Activated T-helper 1 cell treated with Interleukin-2 at 50 U/mL for 16 hours (primary cell): ENCODE results near the gene SH2D3A.
A peak's percentile ranks its signal among the peaks of the same experiment; 100 is the strongest.
"Not testable (repeated sequence)": the region's sequence is repeated elsewhere in the genome, so short reads cannot be mapped to it uniquely, and the experiment has no call there.

Source experiments
- DNase-seq: peaks from one replicate; pipeline ENCODE4 v3.0.0-alpha.2; 2020; ENCODE audit warnings: low read depth

SH2D3A gene

DNA sequence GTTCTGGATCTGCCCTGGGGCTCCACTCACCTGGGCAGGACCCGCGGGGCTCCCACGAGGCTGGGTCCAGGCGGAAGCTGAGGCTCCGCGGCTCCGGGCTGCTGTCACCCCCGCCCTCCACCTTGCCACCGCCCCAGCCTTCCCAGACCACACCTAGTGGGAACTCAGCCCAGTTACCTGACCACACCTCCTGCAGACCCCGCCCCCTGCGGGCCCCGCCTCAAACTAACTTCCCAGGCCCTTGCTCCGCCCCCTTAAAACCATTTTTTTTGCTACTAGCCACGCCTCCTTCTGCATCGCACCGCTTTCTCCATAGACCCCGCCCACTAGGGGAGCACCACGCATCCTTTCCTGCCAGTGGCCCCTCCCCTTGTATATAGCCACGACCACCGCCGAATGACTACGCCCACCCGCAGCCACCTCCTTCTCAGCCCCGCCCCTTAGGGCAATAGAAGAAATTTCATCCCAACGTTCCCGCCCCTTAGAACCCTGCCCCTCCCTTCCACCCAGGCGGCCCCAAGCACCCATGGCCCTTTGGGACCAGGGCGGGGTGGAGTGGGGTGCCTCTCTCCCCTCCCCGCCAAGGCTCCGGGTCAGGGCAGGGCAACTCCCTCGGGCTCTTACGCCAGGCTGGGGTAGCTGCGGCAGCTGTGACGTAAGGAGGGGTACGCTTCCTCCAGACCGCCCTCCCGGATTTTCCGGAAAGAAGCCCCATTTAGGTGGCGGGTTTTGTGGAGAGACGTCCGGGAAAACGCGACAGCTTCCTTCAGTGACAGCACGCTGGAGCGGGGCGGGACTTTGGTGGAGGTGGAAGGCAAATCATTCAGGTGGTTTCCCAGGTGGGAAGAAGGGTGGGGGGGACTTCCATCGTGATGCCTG is at the start of gene SH2D3A:
SH2D3A (minus strand) TSS at position 79 of the 879 bp plus-strand sequence. CDS start 3,687 bp downstream, outside the sequence.
- DNase-seq = peak; percentile 91

DNA sequence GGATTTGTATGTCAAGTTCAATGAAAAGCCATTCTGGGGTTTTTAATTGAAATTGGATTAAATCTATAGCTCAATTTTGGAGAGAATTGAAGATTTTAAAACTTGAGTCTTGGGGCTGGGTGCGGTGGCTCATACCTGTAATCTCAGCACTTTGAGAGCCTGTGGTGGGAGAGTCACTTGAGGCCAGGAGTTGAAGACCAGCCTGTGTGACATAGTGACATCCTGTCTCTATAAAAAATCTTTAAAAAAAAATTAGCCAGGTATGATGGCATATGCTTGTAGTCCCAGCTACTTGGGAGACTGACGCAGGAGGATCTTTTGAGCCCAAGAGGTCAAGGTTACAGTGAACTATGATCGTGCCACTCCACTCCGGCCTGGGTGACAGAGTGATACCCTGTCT is 46.4 kb upstream of the SH2D3A start:
- DNase-seq = no peak

DNA sequence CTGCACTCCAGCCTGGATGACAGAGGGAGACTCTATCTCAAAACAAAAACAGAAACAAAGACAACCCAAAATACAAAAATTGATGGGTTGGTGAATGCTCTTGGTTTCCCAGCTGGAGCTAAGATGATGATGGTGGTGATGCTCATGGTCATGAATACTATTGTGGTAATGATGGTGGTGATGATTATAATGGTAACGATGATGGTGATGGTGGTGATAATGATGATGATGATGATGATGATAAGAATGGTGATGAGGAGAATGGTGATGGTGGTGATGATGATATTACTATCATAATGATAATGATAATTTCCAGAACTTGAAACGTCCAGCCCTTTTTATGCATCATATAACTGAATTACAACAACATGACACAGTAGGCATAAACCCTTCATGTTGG is 45.4 kb upstream of the SH2D3A start:
- no peak for DNase-seq

DNA sequence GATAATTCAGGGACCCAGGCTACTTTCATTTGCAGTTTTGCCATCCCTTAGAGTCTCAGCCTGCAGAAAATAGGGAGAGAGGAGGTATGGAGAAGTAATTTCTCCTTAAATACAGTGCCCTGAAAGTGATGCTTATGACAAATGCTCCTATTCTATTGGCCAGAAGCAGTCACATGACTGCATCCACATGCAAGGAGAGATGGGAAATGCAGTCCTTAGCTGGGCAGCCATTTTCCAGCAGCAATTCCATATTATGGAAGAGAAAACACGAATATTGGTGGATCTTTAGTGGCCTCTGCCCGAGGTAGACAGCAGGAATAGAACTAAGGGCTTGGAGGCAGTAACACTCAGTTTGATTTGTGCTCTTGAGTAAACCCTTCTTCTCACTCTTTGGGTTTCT is 44.7 kb upstream of the SH2D3A start:
- no peak for DNase-seq

DNA sequence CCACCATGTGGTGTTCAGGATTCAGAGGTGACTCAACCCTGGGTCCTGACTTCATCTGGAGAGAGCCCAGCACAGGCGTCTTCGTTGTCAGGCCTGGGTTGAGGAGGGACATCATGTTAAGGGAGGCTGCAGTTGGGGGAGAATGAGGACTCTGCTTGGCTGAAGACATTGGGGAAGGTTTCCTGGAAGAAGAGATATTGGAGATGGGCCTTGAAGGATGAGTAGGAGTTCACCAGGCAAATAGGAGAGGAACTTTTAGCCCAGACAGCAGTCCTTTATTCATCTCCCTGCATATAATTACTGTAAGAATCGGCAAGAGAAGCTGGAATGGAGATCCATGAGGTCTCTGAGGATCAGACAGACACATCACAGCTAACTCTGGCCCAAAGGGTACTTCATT is 44.1 kb upstream of the SH2D3A start:
- DNase-seq = no peak

DNA sequence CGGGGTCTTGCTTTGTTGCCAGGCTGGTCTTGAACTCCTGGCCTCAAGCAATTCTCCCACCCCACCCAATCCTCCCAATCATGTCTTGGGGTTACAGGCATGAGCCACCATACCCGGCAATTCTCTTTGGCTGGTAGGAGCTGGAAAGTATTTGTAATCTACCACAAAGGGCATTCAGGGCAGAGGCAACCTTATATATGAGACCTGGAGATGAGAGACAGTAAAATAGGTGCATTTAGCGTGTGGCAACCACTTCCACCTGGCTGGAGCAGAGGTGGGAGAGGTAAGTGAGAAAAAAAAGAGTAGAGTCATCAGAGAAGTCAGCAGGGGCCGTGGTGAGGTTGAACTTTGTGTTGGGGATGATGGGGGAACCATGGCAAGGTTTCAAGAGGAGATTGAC is 42.0 kb upstream of the SH2D3A start:
- no peak for DNase-seq

DNA sequence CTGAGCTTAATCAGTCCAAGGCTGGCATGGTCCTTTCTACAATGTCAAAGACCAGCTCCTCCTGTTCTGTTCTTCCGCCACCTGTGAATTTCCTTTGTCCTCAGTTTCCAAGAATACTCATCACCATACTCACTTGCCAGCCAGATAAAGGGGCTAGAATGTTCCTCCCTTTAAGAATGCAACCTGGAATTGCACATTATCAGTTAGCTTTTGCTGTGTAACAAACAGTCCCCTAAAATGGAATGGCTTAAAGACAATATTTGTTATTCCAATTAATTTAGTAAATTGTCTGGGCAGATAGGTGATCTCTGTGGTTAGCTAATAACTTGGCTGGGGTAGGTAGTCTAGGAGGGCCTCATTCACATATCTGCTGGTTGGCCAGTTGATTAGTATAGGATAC is 41.3 kb upstream of the SH2D3A start:
- DNase-seq = no peak

DNA sequence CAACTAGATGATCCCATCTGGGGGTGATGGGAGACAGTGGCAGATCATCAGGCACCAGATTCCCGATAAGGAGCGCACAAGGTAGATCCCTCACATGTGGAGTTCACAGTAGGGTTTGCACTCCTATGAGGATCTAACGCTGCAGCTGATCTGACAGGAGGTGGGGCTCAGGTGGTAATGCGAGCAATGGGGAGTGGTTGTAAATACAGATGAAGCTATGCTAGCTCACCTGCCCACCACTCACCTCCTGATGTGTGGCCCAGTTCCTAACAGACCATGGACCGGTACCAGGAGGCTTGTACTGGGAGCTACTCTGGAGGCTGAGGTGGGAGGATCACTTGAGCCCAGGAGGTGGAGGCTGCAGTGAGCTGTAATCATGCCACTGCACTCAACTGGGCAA is 40.1 kb upstream of the SH2D3A start:
- DNase-seq = no peak

DNA sequence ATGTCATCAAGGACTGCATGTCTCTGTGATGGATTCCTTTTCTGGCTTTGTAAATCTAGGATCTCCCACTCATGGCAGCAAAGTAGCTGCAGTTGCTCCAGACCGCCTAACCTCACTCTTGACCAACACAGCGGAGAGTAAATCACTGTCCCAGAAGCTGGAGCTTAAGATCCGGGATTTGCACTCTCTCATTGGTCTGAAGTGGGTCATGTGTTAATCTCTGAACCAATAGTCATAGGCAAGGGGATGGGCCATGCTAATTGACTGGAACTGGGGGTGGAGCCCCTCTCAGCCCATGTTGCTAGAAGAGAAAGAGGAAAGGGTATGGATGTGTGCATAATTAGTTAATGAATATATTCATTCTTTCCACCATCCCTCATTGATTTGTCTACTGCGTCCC is 39.3 kb upstream of the SH2D3A start:
- DNase-seq = no peak

DNA sequence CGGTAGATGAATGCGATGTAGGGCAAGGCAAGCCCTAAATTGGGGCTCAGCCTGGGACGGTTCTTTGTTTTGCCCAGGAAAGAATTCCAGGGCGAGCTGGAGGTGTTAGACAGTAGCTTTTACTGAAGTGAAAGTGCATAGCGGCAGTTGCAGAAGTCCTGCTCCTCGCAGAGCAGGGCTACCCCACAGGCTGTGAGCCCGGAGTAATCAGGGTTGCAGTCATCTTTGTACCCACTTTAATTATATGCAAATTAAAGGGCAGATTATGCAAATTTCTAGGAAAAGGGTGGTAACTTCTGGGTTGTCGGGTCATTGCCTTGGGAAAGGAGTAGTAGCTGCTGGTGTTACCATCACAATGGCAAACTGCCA is 35.8 kb upstream of the SH2D3A start:
- no peak for DNase-seq

DNA sequence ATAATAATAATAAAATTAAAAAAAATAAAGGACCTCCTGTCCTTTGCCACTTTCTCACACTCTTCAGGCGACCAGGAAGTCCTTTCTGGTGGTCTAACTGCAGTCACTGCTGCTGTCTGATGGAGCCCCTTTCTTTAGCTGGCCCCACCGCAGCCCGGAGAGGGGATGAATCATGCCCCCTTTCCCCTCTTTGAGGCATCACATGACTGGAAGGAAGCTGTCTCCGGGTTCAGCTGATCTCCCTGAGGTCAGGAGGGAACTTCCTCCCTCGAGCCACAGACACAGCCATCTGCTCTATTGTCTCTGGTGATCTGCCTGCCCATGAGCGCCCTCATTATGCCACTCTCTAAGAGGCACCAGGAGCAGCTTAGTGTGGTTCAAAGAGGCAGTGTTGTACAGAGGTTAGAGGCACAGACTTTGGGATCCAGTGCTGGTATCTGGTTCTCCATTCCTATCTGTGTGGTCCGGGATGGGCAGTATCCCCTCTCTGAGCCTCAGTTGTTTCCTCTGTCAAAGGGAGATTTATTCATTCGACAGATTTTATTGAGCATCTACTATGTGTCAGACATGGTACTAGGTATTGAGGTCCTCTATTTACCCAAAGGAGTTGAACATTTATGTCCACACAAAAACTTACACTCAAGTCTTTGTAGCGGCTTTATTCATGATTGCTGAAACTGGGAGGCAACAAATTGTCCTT is 35.3 kb upstream of the SH2D3A start:
- DNase-seq = peak; percentile 59

DNA sequence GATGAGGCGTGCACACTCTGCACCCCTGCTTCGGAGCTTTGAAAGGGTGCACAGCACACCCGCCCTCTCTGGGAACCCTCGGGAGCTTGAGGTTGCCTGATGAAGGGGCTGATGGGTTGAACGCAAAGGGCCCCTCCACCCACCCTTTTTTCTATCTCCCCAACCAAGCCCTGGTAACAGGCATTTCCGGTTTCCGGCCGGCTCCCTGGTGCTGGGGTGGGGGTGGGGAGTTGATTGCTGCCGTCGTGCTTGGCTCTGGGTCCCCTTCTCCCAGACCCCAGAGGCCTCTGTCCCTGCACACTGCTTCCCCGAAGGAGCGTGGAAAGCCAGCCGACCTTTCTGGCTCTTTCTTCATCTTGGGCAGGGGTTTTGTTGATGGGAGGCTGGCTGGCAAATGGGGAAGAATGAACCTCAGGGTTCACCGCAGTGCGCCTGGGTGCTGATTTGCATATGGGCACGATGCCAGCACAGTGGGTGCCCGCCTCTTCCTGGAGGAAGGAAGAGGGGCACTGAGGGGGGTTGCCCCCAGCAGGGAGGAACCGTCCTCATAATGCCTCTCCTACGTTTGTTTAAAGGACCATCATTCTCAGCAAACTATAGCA is 34.4 kb upstream of the SH2D3A start:
- peak; percentile 72 for DNase-seq

DNA sequence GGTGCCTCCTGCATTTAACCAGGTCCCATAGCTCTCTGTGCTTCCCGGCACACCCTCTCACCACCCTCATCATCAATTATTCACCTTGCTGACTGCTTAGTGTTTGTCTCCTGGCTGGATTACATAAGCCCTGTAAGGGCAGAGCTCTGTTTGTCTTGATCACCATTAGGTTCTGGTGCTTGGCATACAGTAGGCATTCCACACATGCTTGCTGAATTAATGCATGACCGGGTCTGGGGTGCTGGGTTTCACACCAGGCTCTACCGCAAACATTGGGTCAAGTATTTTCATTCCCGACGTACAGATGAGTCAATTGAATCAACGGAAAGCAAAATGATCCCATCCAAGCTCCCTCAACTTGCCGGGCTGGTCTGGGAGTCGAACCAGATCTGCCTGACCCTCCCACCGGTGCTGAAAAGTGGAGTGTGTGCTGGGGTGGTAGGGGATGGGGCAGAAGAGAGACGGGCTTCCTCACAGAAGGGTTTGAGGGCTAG is 33.8 kb upstream of the SH2D3A start:
- DNase-seq = no peak

DNA sequence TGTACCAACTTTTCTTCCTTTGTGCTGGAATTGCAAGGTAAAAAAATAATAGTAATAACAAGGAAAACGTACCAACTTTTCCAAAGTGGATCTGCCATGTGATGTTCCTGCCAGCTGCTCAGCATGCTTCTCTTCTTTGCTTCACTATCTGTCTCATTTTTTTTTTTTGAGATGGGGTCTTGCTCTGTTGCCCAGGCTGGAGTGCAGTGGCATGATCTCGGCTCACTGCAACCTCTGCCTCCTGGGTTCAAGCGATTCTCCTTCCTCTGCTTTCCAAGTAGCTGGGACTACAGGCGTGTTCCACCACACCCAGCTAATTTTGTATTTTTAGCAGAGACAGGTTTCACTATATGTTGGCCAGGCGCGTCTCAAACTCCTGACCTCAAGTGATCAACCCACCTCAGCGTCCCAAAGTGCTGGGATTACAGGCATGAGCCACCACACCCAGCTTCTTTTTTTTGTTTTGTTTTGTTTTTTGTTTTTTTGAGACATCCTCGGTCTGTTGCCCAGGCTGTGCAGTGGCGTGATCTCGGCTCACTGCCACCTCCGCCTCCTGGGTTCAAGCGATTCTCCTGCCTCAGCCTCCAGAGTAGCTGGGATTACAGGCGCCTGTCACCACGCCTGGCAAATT is 33.0 kb upstream of the SH2D3A start:
- not testable (repeated sequence) for DNase-seq

DNA sequence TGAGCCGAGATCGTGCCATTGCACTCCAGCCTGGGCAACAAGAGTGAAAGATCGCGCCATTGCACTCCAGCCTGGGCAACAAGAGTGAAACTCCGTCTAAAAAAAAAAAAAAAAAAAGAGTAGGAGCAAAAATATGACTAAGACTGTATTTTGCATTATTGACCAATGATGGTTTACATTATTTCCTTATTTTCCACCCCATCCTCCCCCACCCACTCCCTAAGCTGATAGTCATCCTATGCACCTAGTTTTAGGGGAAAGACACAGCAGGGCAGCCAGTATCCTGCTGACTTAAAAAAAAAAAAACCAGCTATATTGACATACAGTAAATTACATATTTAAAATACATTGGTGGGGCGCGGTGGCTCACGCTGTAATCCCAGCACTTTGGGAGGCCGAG is 30.4 kb upstream of the SH2D3A start:
- no peak for DNase-seq

DNA sequence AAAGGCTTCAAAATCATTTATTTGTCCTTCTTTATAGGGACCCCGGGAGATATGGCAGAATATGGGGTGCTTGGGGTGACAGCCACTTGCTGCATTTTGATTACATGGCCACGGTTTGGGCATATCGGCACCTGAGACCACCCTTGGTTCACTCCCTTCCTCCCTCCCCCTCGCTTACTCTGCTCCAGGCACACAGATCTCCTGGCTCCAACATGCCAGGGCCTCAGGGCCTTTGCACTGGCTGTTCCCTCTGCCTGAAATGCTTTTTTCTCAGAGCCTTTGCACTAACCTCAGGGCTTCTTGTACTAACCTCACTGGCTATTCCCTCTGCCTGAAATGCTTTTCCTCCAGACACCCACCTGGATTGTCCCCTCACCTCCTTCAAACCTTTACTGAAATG is 29.0 kb upstream of the SH2D3A start:
- no peak for DNase-seq

DNA sequence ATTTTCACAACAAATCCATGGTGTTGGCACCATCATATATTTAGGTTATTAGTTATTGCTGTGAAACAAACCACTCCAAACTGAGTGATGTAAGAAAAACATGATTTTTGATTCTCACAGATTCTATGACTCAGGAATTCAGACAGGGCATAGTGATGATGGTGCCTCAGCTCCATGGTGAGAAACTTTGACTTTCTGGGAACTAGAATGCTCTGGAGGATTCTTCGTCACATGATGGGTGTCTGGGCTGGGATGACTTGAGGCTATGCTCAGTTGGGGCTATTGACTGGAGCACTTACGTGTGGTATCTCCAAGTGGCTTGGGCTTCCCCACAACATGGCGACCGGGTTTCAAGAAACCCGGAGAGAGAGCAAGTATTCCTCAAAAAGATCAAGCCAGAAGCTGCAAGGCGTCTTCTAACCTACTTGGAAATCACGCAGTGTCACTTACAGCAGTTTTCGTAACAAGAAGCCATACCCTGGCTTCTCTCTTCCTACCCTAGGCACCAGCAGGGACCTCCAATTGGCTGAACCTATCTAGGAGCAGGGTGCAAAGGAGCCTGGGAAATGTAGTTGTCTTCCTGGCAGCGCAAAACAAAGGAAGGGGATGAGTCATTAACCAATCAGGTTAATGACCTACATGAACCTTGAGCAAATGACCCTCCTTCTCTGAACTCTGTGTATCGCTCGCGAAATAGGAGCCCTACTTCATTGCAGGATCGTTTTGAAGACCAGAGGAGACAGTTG is 27.6 kb upstream of the SH2D3A start:
- no peak for DNase-seq

DNA sequence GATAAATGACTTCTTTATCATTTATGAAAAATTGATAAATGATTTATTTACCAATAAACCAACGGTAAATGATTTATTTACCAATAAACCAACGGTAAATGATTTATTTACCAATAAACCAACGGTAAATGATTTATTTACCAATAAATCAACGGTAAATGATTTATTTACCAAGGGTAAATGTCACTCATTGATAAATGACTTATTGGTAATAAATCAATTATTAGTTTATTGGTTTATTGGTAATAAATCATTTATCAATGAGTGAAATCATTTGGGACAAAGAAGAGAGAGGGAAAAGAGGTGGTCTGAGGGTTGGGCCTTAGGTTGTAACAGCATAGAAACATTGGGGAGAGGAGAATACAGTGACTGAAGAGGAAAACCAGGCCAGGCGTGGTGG is 26.7 kb upstream of the SH2D3A start:
- no peak for DNase-seq

DNA sequence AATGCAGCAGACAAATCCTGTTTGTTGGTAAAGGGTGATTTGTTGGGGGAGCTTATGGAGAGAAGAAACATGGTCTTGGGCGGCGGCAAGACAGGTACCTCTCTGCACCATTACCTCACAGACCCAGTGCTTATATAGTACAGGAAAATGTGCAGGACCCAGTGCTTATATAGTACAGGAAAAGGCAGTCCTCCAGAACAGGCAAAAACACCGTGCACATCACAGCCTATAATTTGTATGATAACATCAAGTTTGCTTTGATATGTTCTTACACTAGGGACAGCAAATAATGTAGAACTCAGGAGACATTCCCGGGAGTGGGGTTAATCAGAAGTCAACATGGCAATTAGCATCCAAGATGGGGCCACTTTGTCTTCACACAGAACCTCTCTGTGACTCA is 26.2 kb upstream of the SH2D3A start:
- no peak for DNase-seq

DNA sequence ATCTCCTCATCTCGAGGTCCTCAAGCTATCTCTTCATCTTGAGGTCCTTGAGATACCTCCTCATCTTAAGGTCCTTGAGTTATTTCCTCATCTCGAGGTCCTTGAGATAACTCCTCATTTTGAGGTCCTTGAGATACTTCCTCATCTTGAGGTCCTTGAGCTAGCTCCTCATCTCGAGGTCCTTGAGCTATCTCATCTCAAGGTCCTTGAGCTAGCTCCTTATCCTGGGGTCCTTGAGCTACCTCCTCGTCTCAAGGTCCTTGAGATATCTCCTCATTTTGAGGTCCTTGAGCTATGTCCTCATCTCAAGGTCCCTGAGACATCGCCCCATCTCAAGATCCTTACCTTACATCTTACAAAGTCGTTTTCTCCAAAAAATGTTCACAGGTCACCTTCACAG is 24.0 kb upstream of the SH2D3A start:
- no peak for DNase-seq

DNA sequence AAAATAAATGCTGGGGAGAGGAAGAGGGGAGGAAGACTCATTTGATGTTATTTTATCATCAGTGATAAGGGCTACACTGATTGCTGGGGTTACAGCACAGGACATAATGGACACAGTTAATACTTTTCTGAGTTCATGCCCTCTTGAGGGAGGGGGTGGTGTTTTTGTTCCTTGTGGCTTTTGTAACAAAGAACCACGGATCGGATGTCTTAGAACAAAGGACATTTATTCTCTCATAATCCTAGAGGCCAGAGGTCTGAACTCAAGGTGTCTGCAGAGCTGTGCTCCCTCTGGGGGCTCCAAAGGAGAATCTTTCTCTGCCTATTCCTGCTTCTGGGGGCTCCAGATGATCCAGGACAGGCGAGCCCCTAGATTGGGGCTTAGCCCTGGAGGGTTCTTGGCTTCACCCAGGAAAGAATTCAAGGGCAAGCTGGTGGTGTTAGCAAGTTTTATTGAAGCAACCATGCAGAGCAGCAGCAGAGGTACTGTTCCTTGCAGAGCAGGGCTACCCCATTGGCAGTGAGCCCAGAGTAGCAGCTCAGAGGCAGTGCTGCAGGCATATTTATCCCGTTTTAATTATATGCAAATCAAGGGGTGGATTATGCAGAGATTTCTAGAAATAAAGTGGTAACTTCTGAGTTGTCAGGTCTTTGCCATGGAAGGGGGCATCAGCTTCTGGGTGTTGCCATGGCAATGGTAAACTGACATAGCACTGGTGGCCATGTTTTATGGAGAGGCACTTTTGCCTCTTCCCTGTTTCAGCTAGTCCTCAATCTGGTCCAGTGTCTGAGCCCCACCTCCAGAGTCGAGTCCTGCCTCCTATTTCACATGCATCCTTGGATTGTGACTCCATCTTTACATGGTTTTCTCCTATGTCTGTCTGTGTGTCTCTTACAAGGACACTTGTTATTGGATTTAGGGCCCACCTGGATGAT is 23.2 kb upstream of the SH2D3A start:
- no peak for DNase-seq
